22Rv1 (cell line): ENCODE measurements around the gene FGFR4.

Experiments
- H3K27ac ChIP-seq: fragments of 450-650 bp; 2 replicates; pipeline ENCODE4 v1.5.1; 2017
- CTCF ChIP-seq: fragments of 450-650 bp; IDR thresholded peaks from 2 replicates; pipeline ENCODE4 v1.5.1; 2017; ENCODE audit warnings: mild to moderate bottlenecking
- ZFX ChIP-seq: fragments of 450-650 bp; IDR thresholded peaks from 2 replicates; pipeline ENCODE4 v1.6.1; 2017; ENCODE audit warnings: antibody characterized with exemption, borderline replicate concordance

The FGFR4 gene

DNA sequence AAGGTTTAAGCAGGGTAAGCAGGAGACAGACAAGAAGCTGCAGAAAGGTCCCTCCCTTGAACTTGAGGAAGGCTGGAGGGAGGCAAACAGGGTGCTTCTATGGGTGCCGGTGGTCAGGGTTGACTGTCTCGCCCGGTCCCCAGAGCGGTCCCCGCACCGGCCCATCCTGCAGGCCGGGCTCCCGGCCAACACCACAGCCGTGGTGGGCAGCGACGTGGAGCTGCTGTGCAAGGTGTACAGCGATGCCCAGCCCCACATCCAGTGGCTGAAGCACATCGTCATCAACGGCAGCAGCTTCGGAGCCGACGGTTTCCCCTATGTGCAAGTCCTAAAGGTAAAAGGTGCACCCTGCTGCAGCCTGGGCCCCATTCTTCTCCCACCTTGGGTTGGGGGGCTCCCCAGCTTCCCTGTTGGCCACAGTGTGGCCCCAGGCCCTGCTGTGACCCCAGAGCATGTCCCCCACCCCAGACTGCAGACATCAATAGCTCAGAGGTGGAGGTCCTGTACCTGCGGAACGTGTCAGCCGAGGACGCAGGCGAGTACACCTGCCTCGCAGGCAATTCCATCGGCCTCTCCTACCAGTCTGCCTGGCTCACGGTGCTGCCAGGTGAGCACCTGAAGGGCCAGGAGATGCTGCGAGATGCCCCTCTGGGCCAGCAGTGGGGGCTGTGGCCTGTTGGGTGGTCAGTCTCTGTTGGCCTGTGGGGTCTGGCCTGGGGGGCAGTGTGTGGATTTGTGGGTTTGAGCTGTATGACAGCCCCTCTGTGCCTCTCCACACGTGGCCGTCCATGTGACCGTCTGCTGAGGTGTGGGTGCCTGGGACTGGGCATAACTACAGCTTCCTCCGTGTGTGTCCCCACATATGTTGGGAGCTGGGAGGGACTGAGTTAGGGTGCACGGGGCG lies 5.7 kb downstream of the FGFR4 start:
- no peak for TF ChIP-seq ZFX
- no peak for TF ChIP-seq CTCF
- H3K27ac ChIP-seq, result no peak overlapping the region

DNA sequence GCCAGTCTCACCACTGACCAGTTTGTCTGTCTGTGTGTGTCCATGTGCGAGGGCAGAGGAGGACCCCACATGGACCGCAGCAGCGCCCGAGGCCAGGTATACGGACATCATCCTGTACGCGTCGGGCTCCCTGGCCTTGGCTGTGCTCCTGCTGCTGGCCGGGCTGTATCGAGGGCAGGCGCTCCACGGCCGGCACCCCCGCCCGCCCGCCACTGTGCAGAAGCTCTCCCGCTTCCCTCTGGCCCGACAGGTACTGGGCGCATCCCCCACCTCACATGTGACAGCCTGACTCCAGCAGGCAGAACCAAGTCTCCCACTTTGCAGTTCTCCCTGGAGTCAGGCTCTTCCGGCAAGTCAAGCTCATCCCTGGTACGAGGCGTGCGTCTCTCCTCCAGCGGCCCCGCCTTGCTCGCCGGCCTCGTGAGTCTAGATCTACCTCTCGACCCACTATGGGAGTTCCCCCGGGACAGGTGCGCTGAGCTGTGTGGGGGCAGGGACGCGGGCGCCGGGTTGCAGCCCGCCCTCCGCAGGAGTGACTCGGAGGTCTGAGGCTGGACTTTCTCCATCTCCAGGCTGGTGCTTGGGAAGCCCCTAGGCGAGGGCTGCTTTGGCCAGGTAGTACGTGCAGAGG lies 6.5 kb downstream of the FGFR4 start:
- TF ChIP-seq ZFX, result no peak
- no peak for TF ChIP-seq CTCF
- H3K27ac ChIP-seq, result no peak overlapping the region

DNA sequence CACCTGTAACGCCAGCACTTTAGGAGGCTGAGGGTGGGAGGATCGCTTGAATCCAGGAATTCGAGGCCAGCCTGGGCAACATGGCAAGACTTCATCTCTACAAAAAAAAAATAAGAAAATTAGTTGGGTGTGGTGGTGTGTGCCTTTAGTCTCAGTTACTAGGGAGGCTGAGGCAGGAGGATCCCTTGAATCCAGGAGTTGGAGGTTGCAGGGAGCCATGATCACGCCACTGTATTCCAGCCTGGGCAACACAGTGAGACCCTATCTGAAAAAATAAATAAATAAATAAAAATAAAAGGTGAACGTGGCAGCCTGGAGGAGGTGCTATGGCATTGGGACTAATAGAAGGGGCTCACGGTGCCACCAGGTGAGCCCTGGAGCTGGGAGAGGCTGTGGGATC lies 7.1 kb downstream of the FGFR4 start:
- TF ChIP-seq ZFX (no peak), CTCF (no peak)
- no peak overlapping the region for H3K27ac ChIP-seq

DNA sequence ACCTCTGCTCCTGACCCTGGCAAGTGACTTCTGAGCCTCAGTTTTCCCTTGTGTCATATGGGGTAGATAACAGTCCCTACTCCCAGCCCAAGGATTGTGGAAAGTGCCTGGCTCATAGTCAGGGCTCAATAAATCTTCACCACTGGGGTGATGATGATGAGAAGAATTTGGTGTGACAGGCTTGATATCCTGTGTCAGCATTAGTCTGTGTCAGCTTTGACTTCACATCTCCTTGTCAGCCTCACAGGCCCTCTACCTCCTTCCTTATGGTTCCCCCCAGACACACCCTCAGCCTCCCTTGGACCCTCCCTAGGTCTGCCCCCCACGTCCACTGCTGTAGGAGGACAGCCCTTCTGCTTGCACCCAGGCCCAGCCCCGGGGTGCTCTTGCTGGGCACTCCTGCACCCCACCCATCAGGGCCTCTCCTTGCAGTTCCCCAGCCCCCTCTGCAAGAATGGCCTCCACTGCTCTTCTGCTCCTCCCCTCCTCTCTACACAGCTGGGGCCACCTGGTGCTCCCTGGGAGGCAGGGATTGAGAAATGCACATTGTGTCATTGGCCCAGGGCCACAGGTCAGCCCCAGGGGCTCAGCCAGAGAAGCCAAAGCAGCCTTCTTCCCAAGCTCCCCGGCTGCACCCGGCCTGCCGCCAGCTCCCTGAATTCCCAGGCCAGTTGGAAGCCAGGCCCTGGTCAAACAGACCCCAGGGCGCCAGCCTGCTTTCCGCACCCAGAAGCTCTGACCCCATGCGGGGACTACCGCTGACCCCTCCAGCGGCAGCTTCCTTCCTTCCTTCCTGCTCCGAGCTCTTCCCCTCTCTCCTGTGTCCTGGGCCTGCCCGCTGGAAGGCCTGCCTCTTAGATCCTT lies 7.7 kb downstream of the FGFR4 start:
- TF ChIP-seq CTCF (no peak), ZFX (no peak)
- no peak overlapping the region for H3K27ac ChIP-seq

- H3K27ac ChIP-seq, result no peak overlapping the region
- TF ChIP-seq CTCF, result no peak
- no peak for TF ChIP-seq ZFX
Measured at GRCh38 chr5:177095088-177095669, 8.5 kb downstream of the FGFR4 start.

DNA sequence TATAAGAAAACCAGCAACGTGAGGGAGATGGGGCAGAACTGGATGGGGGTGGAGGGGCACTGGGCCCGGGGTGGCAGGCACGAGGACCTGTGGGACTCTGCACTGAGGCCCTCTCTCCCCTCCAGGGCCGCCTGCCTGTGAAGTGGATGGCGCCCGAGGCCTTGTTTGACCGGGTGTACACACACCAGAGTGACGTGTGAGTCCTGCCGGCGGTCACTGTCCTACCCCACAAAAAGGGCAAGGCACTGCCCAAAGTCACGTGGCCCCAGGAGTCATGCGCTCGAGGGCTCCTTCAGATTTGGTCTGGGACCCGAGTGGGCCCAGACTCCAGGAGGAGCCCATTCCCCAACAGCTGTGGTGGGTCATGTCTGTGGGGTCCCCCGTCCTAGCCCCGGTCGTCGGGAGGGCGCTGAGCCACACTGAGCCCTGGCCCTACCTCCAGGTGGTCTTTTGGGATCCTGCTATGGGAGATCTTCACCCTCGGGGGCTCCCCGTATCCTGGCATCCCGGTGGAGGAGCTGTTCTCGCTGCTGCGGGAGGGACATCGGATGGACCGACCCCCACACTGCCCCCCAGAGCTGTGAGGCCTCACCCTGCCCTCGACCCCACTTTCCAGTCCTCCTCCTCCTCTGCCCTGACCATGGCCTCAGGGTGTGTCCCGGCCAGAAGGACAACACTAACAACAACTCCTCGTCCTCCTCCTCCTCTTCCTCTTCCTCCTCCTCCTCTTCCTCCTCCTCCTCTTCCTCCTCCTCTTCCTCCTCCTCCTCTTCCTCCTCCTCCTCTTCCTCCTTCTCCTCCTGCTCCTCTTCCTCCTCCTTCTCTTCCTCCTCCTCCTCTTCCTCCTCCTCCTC lies 9.7 kb downstream of the FGFR4 start:
- H3K27ac ChIP-seq, result no peak overlapping the region
- no peak for TF ChIP-seq ZFX
- TF ChIP-seq CTCF, result no peak
